KMS-11 (cell line): ENCODE data around the gene RTTN.

ENCODE experiments used
- H2AFZ ChIP-seq: fragments of 200-600 bp; sonication (generic); 2 replicates; pipeline ENCODE4 v1.6.1; 2016; ENCODE audit warnings: antibody characterized with exemption, mixed run types, low read depth
- H3K27ac ChIP-seq: fragments of 200-600 bp; sonication (generic); 2 replicates; pipeline ENCODE4 v1.6.1; 2016; ENCODE audit warnings: mild to moderate bottlenecking, mixed run types
- H3K27me3 ChIP-seq: fragments of 200-600 bp; sonication (generic); 2 replicates; pipeline ENCODE4 v1.6.1; 2017; ENCODE audit warnings: mild to moderate bottlenecking, low read depth, mixed run types, moderate library complexity; ENCODE audit not compliant: insufficient read depth
- H3K36me3 ChIP-seq: fragments of 200-600 bp; sonication (generic); 2 replicates; pipeline ENCODE4 v1.6.1; 2017; ENCODE audit warnings: mild to moderate bottlenecking, mixed run types; ENCODE audit not compliant: insufficient read depth
- H3K4me1 ChIP-seq: fragments of 200-600 bp; sonication (generic); 2 replicates; pipeline ENCODE4 v1.6.1; 2016; ENCODE audit warnings: mild to moderate bottlenecking, low read depth, mixed run types; ENCODE audit not compliant: poor library complexity, severe bottlenecking
- H3K4me2 ChIP-seq: fragments of 200-600 bp; sonication (generic); 2 replicates; pipeline ENCODE4 v1.7.0; 2016; ENCODE audit warnings: mild to moderate bottlenecking, mixed run types
- H3K4me3 ChIP-seq: fragments of 200-600 bp; sonication (generic); IDR thresholded peaks from 2 replicates; pipeline ENCODE4 v1.6.1; 2017; ENCODE audit warnings: low read depth, low read length, mixed read lengths; ENCODE audit not compliant: insufficient read depth
- H3K79me2 ChIP-seq: fragments of 200-600 bp; sonication (generic); 2 replicates; pipeline ENCODE4 v1.6.1; 2016; ENCODE audit warnings: low read depth, mixed run types; ENCODE audit not compliant: insufficient read depth
- H3K9ac ChIP-seq: fragments of 200-600 bp; sonication (generic); 2 replicates; pipeline ENCODE4 v1.6.1; 2016; ENCODE audit warnings: mild to moderate bottlenecking, mixed run types
- H4K20me1 ChIP-seq: fragments of 200-600 bp; sonication (generic); 2 replicates; pipeline ENCODE4 v1.6.1; 2016; ENCODE audit warnings: mild to moderate bottlenecking, mixed run types; ENCODE audit not compliant: insufficient read depth
- CTCF ChIP-seq: fragments of 200-600 bp; sonication (generic); conservative IDR thresholded peaks from 2 replicates; pipeline ENCODE4 v1.6.1; 2017; ENCODE audit warnings: low read depth, mild to moderate bottlenecking, antibody characterized with exemption, low read length, moderate library complexity, mixed read lengths

The RTTN gene

GRCh38 chr18:70024829-70025228 is 180.7 kb downstream of the RTTN start:
- TF ChIP-seq CTCF: no peak
- Histone ChIP-seq H3K27me3 (no peaks in the 10 kb centered on the region), H3K36me3 (peaks cover 13% of the 10 kb centered on the region; the same call in 1 of the 2 replicates), H2AFZ (no peak overlapping the region), H3K79me2 (no peaks in the 10 kb centered on the region), H3K4me1 (no peaks in the 10 kb centered on the region), H3K4me3 (no peak overlapping the region), H3K4me2 (no peak overlapping the region), H3K27ac (no peak overlapping the region), H3K9ac (no peak overlapping the region), H4K20me1 (no peaks in the 10 kb centered on the region)

- no peaks in the 10 kb centered on the region for H4K20me1 ChIP-seq
- no peaks in the 10 kb centered on the region for H3K4me1 ChIP-seq
- H3K4me3 ChIP-seq: no peak overlapping the region
- no peak overlapping the region for H3K9ac ChIP-seq
- H3K36me3 ChIP-seq: peaks cover 13% of the 10 kb centered on the region; the same call in 1 of the 2 replicates
- TF ChIP-seq CTCF: no peak
- H3K27me3 ChIP-seq: no peaks in the 10 kb centered on the region
- H2AFZ ChIP-seq: no peak overlapping the region
- no peaks in the 10 kb centered on the region for H3K79me2 ChIP-seq
- H3K4me2 ChIP-seq: no peak overlapping the region
- H3K27ac ChIP-seq: no peak overlapping the region
Measured at GRCh38 chr18:70024093-70024492, 181.4 kb downstream of the RTTN start.

- Histone ChIP-seq H3K36me3 (peaks cover 13% of the 10 kb centered on the region; the same call in 1 of the 2 replicates), H2AFZ (no peak overlapping the region), H3K79me2 (no peaks in the 10 kb centered on the region), H3K27ac (no peak overlapping the region), H3K27me3 (no peaks in the 10 kb centered on the region), H3K4me3 (no peak overlapping the region), H3K4me1 (no peaks in the 10 kb centered on the region), H3K9ac (no peak overlapping the region), H3K4me2 (no peak overlapping the region), H4K20me1 (no peaks in the 10 kb centered on the region)
- TF ChIP-seq CTCF: no peak
Measured at GRCh38 chr18:70022636-70023035, 182.9 kb downstream of the RTTN start.

- TF ChIP-seq CTCF: no peak
- Histone ChIP-seq H3K36me3 (peaks cover 13% of the 10 kb centered on the region; the same call in 1 of the 2 replicates), H3K27ac (no peak overlapping the region), H4K20me1 (no peaks in the 10 kb centered on the region), H3K4me3 (no peak overlapping the region), H2AFZ (no peak overlapping the region), H3K27me3 (no peaks in the 10 kb centered on the region), H3K9ac (no peak overlapping the region), H3K4me1 (no peaks in the 10 kb centered on the region), H3K79me2 (no peaks in the 10 kb centered on the region), H3K4me2 (no peak overlapping the region)
Measured at GRCh38 chr18:70021498-70021897, 184.0 kb downstream of the RTTN start.

- H4K20me1 ChIP-seq: no peaks in the 10 kb centered on the region
- TF ChIP-seq CTCF: no peak
- no peaks in the 10 kb centered on the region for H3K79me2 ChIP-seq
- no peak overlapping the region for H3K4me2 ChIP-seq
- no peaks in the 10 kb centered on the region for H3K27me3 ChIP-seq
- H3K36me3 ChIP-seq: peaks cover 13% of the 10 kb centered on the region; the same call in 1 of the 2 replicates
- no peak overlapping the region for H3K27ac ChIP-seq
- H3K4me1 ChIP-seq: no peaks in the 10 kb centered on the region
- H3K4me3 ChIP-seq: no peak overlapping the region
- no peak overlapping the region for H2AFZ ChIP-seq
- no peak overlapping the region for H3K9ac ChIP-seq
Measured at GRCh38 chr18:70021043-70021442, 184.4 kb downstream of the RTTN start.
